Stimulated activated CD4-positive, alpha-beta T cell treated with anti-CD3 and anti-CD28 coated beads, Interleukin-1b, Interleukin-23, amount 100 ng/mL, for 48 hours (primary cell): ENCODE measurements around the gene ENC1.
A peak's percentile ranks its signal among the peaks of the same experiment; 100 is the strongest.

Experiments used
- DNase-seq: peaks from one replicate; pipeline ENCODE4 v3.0.0-alpha.2; 2020

Gene ENC1

GRCh38 chr5:74655206-74655605 is 14.7 kb upstream of the ENC1 start:
- no peak for DNase-seq

DNA sequence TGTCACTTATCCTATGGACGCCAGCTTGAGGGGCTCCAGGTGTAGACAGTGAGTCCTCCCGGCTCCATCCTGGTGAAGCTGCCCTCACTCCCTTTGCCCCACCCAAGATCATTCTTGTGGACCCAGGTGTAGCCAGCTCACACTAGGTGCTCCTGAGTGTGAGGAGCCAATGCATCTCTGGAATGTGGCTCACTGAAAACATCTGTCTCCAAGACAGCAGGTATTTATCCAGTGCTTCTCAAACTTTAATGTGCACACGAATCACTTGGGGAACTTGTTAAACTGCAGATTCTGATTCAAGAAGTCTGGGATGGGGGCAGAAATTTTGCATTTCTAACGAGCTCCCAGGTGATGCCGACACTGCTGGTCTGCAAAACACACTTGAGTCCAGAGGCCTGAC is 13.5 kb upstream of the ENC1 start:
- no peak for DNase-seq

- no peak for DNase-seq
Measured at GRCh38 chr5:74652576-74652975, 12.0 kb upstream of the ENC1 start.

- DNase-seq = no peak
Measured at GRCh38 chr5:74651710-74652109, 11.2 kb upstream of the ENC1 start.

GRCh38 chr5:74649421-74649973 is 9.0 kb upstream of the ENC1 start:
- no peak for DNase-seq

GRCh38 chr5:74648835-74649293 is 8.3 kb upstream of the ENC1 start:
- DNase-seq = no peak

DNA sequence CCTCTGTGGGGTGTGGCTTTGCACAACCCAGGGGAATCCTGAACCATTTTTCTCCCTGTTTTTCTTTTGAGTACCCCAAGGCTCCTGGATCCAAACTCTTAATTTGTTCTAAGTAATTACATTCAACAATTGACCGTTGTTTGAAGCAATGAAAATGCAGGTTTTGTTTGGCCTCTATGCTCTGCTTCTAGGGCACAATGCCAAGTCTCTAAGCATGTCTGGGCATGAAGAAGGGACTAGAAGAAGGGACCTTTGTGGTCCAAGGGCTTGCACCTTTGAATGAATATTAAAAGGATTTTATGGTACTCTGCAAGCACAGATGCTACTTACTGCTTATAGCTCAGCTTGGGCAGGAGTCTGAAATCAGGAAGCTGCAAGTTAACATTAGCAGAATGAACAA is 6.6 kb upstream of the ENC1 start:
- DNase-seq = no peak

DNA sequence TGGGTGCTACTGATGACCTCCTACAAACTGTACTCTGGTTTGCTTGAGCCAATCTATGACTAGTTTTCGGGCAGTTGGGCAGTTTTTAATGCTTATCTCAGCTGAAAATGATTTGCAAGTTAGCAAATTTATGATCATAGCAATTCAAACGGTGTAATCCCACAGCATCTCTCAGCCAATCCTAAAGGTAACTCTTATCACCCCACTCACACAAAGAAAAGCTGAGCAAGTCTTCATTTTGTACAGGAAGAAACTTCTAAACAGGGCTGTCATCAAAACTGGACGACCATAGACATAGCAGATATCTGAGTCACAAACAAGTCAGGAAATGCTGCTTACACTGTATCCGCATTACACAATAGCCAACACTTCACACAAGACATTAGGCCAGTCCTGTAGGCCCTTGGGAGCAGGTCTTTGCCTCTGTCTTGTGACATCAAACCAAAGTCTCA is 2.6 kb upstream of the ENC1 start:
- DNase-seq = no peak

DNA sequence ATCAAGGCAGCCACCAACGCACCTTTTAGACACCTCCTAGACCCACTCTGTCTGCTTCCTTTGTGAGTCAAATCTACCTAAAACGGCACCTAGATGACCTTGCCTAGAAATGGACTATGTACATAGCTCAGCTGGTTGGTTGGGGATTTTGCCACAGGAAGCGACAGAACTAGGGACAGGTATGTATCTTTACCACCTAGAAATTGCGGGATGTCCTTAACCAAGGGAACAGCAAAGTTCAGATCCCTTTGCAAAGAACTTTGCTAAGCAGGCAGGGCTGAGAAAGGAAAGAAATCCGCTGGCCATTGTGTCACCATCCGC is 2.0 kb upstream of the ENC1 start:
- no peak for DNase-seq

GRCh38 chr5:74641735-74642542 is 1.4 kb upstream of the ENC1 start:
- DNase-seq = no peak

DNA sequence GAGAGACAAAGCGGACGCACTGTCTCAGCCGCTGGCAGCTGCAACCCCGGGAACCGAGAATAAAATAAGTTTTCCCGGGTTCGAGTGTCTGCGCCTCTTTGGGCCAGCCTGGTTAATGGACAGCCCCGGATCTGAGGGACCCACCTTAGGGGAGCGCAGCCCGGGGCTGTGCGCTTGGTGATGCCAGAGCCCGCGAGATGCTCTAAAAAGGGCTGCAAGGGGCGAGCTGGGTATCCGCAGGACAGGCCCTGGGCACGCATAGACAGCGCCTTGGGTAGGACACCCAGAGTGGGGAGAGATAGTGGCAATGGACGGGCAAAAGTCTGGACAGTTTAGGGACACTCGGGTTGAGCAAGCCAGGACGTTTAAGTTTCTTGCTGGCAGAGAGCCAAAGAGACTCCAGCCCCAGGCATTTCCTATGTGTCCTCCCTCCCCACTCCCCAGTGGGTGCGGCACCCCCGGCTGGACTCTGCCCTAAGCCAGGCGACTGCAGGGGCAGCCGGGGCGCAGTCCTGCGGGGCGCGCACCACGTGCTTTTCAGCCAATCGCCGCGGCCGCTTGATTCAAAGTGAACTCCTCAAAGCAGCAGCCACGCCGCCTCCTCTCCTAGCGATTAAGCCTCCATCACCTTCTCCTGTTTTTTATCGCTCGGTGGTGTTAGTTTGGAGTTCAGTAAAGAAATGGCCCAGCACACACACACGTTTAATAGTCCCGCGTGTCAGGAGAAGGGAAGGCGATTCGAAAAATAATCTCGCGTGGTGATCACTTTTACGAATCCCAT is 616 bp upstream of the ENC1 start:
- DNase-seq = peak; percentile 40

DNA sequence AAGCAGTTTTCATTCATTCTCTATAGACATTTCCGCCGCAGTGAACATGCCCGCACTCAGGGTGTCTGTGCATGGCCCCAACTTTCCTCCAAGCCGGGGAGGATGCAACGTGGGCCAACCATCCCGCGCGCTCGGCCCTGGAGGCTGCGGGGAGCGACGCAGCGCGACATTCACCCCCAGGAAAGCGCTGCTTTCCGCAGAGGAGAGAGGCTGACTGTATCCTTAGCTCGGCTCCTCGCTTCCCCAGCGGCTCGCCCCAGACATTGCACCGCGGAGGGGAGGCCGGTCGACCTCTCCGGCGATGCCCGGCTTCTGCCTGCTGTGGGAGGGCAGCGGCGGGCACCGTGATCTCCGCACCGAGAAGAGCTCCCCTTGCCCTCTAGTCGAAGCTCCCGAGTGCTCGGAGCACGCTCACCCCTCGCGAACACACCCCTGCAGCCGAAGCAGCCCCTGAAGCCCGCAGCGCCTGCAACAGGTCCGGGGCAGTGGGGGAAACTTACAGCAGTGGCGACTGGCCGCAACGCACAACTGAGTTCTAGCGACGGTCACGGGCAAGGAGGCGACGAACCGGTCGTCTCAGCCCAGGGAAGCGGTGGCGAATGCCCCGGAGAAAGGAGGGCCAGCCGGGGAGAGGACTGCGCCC is 600 bp downstream of the ENC1 start:
- peak; percentile 35 for DNase-seq

DNA sequence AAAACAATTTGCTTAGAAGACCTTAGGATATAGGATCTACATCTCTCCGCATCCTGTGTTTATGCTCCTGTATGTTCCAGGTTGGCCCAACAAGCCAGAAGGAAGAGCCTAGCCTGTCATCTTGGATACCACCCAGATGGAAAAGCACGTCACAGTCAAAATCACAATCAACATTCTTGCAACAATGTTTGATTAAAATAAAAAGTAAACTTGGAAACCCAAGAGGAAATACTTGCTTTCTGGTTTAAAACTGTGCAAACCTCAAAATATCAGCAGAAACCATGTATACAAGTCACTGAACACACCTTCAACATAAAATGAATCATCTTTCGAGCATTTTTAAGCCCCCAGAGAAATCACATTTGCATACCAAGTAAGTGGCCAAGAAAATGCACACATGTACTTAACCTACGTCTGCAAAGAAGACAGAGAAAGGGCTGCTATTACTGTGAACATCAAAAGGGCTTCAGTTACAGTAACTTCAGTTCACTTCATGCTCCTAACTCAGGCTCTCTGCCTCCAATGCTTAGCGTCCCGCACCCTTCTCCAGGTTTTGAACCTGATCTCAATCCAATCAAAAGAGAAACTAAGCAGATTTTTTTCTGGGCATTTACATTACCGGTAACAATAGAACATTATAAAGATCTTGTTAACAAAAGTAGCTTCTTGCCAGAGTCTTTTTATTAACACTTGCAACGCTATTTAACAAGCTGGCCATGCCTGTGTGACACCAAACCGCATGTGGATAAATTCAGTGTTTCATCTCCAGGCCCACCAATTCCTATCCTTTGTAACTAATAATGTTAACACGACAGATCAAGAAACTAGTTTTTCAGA is 1.3 kb downstream of the ENC1 start:
- no peak for DNase-seq

- no peak for DNase-seq
Measured at GRCh38 chr5:74638544-74638969, 2.0 kb downstream of the ENC1 start.

GRCh38 chr5:74636552-74636951 is 4.0 kb downstream of the ENC1 start:
- DNase-seq = no peak

GRCh38 chr5:74636149-74636548 is 4.4 kb downstream of the ENC1 start:
- no peak for DNase-seq

- DNase-seq = no peak
Measured at GRCh38 chr5:74634611-74635286, 5.8 kb downstream of the ENC1 start.

GRCh38 chr5:74633695-74634094 is 6.8 kb downstream of the ENC1 start:
- no peak for DNase-seq

GRCh38 chr5:74632947-74633356 is 7.6 kb downstream of the ENC1 start:
- DNase-seq = no peak

- no peak for DNase-seq
Measured at GRCh38 chr5:74631081-74631953, 9.2 kb downstream of the ENC1 start.
